ENCODE measurements around the gene ST6GAL1.
"Not testable (repeated sequence)": the region's sequence is repeated elsewhere in the genome, so short reads cannot be mapped to it uniquely, and the experiment has no call there.

Gene ST6GAL1

GRCh38 chr3:186985661-186986364, 55.5 kb downstream of the ST6GAL1 start:
- Mint-ChIP-seq H3K27me3 (no peaks in the 10 kb centered on the region), H3K9me3 (ENCODE audit: low read depth) (no peaks in the 10 kb centered on the region), H3K4me1 (ENCODE audit: low read depth) (peaks cover 37% of the 10 kb centered on the region), H3K4me3 (no peak overlapping the region), H3K27ac (no peak overlapping the region), H3K36me3 (peaks cover 33% of the 10 kb centered on the region)

GRCh38 chr3:186986406-186986805, 56.1 kb downstream of the ST6GAL1 start:
- no peaks in the 10 kb centered on the region for H3K27me3 Mint-ChIP-seq
- no peak overlapping the region for H3K4me3 Mint-ChIP-seq
- no peaks in the 10 kb centered on the region for H3K9me3 Mint-ChIP-seq (ENCODE audit: low read depth)
- peaks cover 27% of the 10 kb centered on the region for H3K36me3 Mint-ChIP-seq
- peak overlapping the region; percentile 42 for H3K27ac Mint-ChIP-seq
- peaks cover 38% of the 10 kb centered on the region for H3K4me1 Mint-ChIP-seq (ENCODE audit: low read depth)

- peak overlapping the region; percentile 42 for H3K27ac Mint-ChIP-seq
- H3K4me3 Mint-ChIP-seq: no peak overlapping the region
- peaks cover 38% of the 10 kb centered on the region for H3K4me1 Mint-ChIP-seq (ENCODE audit: low read depth)
- H3K36me3 Mint-ChIP-seq: peaks cover 23% of the 10 kb centered on the region
- H3K9me3 Mint-ChIP-seq (ENCODE audit: low read depth): no peaks in the 10 kb centered on the region
- no peaks in the 10 kb centered on the region for H3K27me3 Mint-ChIP-seq
Observed at GRCh38 chr3:186986816-186987215, 56.5 kb downstream of the ST6GAL1 start.

- Mint-ChIP-seq H3K27me3 (no peaks in the 10 kb centered on the region), H3K4me1 (ENCODE audit: low read depth) (peaks cover 45% of the 10 kb centered on the region), H3K9me3 (ENCODE audit: low read depth) (no peaks in the 10 kb centered on the region), H3K27ac (peak overlapping the region; percentile 54), H3K36me3 (peaks cover 18% of the 10 kb centered on the region), H3K4me3 (no peak overlapping the region)
Observed at GRCh38 chr3:186988806-186989205, 58.5 kb downstream of the ST6GAL1 start.

GRCh38 chr3:186989429-186989828, 59.1 kb downstream of the ST6GAL1 start:
- H3K4me3 Mint-ChIP-seq: no peak overlapping the region
- peaks cover 18% of the 10 kb centered on the region for H3K36me3 Mint-ChIP-seq
- H3K9me3 Mint-ChIP-seq (ENCODE audit: low read depth): no peaks in the 10 kb centered on the region
- H3K27me3 Mint-ChIP-seq: no peaks in the 10 kb centered on the region
- peaks cover 47% of the 10 kb centered on the region for H3K4me1 Mint-ChIP-seq (ENCODE audit: low read depth)
- H3K27ac Mint-ChIP-seq: no peak overlapping the region

- peaks cover 18% of the 10 kb centered on the region for H3K36me3 Mint-ChIP-seq
Observed at GRCh38 chr3:186990277-186990676, 60.0 kb downstream of the ST6GAL1 start.

GRCh38 chr3:186990878-186991308, 60.6 kb downstream of the ST6GAL1 start:
- H3K9me3 Mint-ChIP-seq (ENCODE audit: low read depth): no peaks in the 10 kb centered on the region
- no peak overlapping the region for H3K27ac Mint-ChIP-seq
- H3K27me3 Mint-ChIP-seq: no peaks in the 10 kb centered on the region
- no peak overlapping the region for H3K4me3 Mint-ChIP-seq
- peaks cover 17% of the 10 kb centered on the region for H3K36me3 Mint-ChIP-seq
- H3K4me1 Mint-ChIP-seq (ENCODE audit: low read depth): peaks cover 46% of the 10 kb centered on the region

More at GRCh38 chr3:186990277-186990676, 60.0 kb downstream of the ST6GAL1 start:
- H3K27me3 Mint-ChIP-seq: no peaks in the 10 kb centered on the region
- H3K27ac Mint-ChIP-seq: peak overlapping the region; percentile 22
- H3K9me3 Mint-ChIP-seq (ENCODE audit: low read depth): no peaks in the 10 kb centered on the region
- no peak overlapping the region for H3K4me3 Mint-ChIP-seq
- H3K4me1 Mint-ChIP-seq (ENCODE audit: low read depth): peaks cover 47% of the 10 kb centered on the region

GRCh38 chr3:186991470-186991869, 61.1 kb downstream of the ST6GAL1 start:
- no peaks in the 10 kb centered on the region for H3K27me3 Mint-ChIP-seq
- no peaks in the 10 kb centered on the region for H3K9me3 Mint-ChIP-seq (ENCODE audit: low read depth)
- H3K27ac Mint-ChIP-seq: peak overlapping the region; percentile 69
- H3K36me3 Mint-ChIP-seq: peaks cover 16% of the 10 kb centered on the region
- peaks cover 48% of the 10 kb centered on the region for H3K4me1 Mint-ChIP-seq (ENCODE audit: low read depth)
- H3K4me3 Mint-ChIP-seq: no peak overlapping the region

GRCh38 chr3:186992096-186992495, 61.8 kb downstream of the ST6GAL1 start:
- H3K27ac Mint-ChIP-seq: peak overlapping the region; percentile 69
- H3K4me3 Mint-ChIP-seq; H3K9me3 Mint-ChIP-seq (ENCODE audit: low read depth); H3K27me3 Mint-ChIP-seq: not testable (repeated sequence)
- peaks cover 47% of the 10 kb centered on the region for H3K4me1 Mint-ChIP-seq (ENCODE audit: low read depth)
- peaks cover 17% of the 10 kb centered on the region for H3K36me3 Mint-ChIP-seq

GRCh38 chr3:186993210-186993782, 63.0 kb downstream of the ST6GAL1 start:
- no peaks in the 10 kb centered on the region for H3K9me3 Mint-ChIP-seq (ENCODE audit: low read depth)

GRCh38 chr3:186994000-186994955, 64.0 kb downstream of the ST6GAL1 start:
- H3K27me3 Mint-ChIP-seq: no peaks in the 10 kb centered on the region
- H3K27ac Mint-ChIP-seq: peak overlapping the region; percentile 69
- no peak overlapping the region for H3K4me3 Mint-ChIP-seq
- H3K4me1 Mint-ChIP-seq (ENCODE audit: low read depth): peaks cover 44% of the 10 kb centered on the region
- H3K36me3 Mint-ChIP-seq: peaks cover 6% of the 10 kb centered on the region
- H3K9me3 Mint-ChIP-seq (ENCODE audit: low read depth): no peaks in the 10 kb centered on the region

More at GRCh38 chr3:186993210-186993782, 63.0 kb downstream of the ST6GAL1 start:
- peak overlapping the region; percentile 69 for H3K27ac Mint-ChIP-seq
- no peak overlapping the region for H3K4me3 Mint-ChIP-seq
- peaks cover 10% of the 10 kb centered on the region for H3K36me3 Mint-ChIP-seq
- H3K4me1 Mint-ChIP-seq (ENCODE audit: low read depth): peaks cover 47% of the 10 kb centered on the region
- H3K27me3 Mint-ChIP-seq: no peaks in the 10 kb centered on the region

- no peaks in the 10 kb centered on the region for H3K9me3 Mint-ChIP-seq (ENCODE audit: low read depth)
- H3K27me3 Mint-ChIP-seq: no peaks in the 10 kb centered on the region
- peaks cover 9% of the 10 kb centered on the region for H3K36me3 Mint-ChIP-seq
- no peak overlapping the region for H3K4me3 Mint-ChIP-seq
- H3K4me1 Mint-ChIP-seq (ENCODE audit: low read depth): peaks cover 44% of the 10 kb centered on the region
- peak overlapping the region; percentile 51 for H3K27ac Mint-ChIP-seq
Observed at GRCh38 chr3:186996356-186996755, 66.0 kb downstream of the ST6GAL1 start.

GRCh38 chr3:186997061-186997460, 66.7 kb downstream of the ST6GAL1 start:
- Mint-ChIP-seq H3K9me3 (ENCODE audit: low read depth) (no peaks in the 10 kb centered on the region), H3K4me3 (no peak overlapping the region), H3K27ac (peak overlapping the region; percentile 51), H3K27me3 (no peaks in the 10 kb centered on the region), H3K4me1 (ENCODE audit: low read depth) (peaks cover 44% of the 10 kb centered on the region), H3K36me3 (peaks cover 11% of the 10 kb centered on the region)

GRCh38 chr3:186997473-186997939, 67.2 kb downstream of the ST6GAL1 start:
- no peak overlapping the region for H3K27ac Mint-ChIP-seq
- no peak overlapping the region for H3K4me3 Mint-ChIP-seq
- H3K27me3 Mint-ChIP-seq: no peaks in the 10 kb centered on the region
- no peaks in the 10 kb centered on the region for H3K9me3 Mint-ChIP-seq (ENCODE audit: low read depth)
- H3K4me1 Mint-ChIP-seq (ENCODE audit: low read depth): peaks cover 49% of the 10 kb centered on the region
- H3K36me3 Mint-ChIP-seq: peaks cover 14% of the 10 kb centered on the region

- Mint-ChIP-seq H3K36me3 (peaks cover 20% of the 10 kb centered on the region), H3K4me1 (ENCODE audit: low read depth) (peaks cover 54% of the 10 kb centered on the region), H3K27me3 (no peaks in the 10 kb centered on the region), H3K27ac (no peak overlapping the region), H3K4me3 (no peak overlapping the region), H3K9me3 (ENCODE audit: low read depth) (peaks cover 4% of the 10 kb centered on the region)
Observed at GRCh38 chr3:186998937-186999368, 68.6 kb downstream of the ST6GAL1 start.
